ENCODE data around the gene FYCO1.

Gene FYCO1

DNA sequence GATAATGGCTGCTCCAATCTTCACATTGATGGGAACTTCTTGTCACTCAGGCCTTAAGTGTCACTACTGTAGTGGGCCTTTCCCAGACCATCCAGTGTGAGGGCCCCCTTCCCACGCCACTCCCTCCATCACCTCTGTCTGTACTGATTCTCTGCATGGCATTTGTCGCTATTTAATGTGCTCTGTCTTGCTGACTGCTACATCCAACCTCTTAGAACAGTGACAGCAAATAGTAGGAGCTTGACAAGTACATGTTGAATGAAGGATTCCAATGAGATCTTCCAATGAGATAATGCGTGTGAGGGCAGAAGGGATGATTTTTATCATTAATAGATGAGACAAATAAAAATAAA is 114.9 kb downstream of the FYCO1 start:
- no peak for DNase-seq

- DNase-seq: no peak
These were observed 117.5 kb downstream of the FYCO1 start for GRCh38 chr3:45878124-45878523.

DNA sequence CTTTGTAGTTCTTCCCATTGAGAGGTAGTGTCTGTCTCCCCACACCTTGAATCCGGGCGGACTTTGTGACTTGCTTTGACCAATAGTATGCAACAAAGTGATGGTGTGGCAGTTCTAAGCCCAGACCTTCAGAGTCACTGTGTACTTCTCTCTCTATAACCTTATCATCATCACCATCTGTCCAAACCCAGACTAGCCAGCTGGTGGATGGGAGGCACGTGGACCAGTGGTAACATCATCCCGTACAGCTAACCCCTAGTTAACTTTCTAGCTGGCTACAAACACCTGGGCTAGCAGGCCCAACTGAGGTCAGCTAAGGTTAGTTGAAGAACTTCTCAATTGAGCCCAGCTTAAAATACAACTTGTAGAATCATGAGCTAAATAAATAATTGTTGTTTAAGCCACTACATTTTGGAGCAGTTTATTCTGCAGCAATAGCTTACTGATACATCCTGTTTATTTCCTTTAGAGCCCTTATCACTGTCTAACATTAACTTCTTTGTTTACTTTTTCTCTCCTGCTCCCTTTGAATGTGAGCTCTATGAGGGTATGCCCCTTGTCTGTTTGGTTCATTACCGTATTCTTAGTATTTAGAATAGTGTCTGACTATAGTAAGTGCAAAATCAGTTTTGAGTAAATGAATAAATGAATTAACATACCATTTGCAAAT is 120.8 kb downstream of the FYCO1 start:
- no peak for DNase-seq

DNA sequence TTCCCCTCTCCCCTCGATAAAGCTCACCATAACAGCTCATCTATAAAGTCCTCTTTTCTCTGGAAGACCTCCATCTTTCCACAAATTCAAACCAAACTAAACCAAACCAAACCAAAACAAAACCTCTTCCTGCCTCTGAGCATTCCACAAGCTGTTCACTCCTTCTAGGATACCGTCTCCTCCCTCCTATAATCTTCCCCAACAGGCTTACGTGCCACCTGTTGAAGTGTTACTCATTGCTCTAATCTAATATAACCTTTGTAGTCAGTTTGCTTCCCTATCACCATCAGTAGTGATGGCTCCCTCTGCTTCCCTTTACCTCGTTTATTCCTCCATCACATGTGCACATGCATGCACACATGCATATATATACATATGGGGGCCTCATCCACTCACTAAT is 122.0 kb downstream of the FYCO1 start:
- DNase-seq: no peak

GRCh38 chr3:45873036-45873435 is 122.6 kb downstream of the FYCO1 start:
- DNase-seq: no peak

GRCh38 chr3:45872569-45872968 is 123.1 kb downstream of the FYCO1 start:
- no peak for DNase-seq

DNA sequence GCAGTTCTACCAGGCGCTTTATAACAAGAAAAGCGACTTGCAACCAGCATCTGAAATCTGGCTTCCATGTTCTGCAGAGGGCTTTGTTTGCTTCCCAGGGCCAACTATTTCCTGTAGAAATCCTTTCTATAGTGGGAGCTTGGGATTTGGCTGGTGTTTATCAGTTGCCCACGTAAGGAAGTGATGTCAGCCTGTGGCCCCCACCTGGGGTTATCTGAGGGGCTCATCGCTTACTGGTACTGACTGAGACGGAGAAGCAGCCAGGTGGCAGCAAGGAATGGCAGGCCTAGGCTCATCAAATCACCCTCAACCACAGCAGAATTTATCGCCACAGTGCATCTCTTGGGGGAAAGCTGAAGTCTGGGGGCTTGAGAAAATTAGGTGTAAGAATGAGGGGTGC is 123.8 kb downstream of the FYCO1 start:
- DNase-seq: no peak

DNA sequence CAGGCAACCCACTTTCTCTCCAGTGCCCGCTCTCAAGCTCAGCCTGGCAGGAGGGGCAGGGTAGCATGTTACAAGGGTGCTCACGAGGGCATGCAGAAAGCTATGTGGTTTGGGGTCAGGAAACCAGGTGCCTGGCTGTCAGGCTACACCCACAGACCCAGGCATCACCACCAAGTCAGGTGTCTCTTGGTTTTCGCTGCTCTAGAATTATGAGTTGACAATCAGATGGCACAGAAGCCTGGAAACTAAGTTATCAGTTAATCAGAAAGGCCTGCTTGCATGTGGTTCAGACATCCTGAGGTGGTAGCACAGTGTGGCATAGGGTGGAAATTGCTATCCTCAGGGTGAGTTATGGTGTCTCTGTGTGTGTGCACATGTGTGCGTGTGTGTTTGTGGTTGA is 125.5 kb downstream of the FYCO1 start:
- peak; percentile 13 for DNase-seq

DNA sequence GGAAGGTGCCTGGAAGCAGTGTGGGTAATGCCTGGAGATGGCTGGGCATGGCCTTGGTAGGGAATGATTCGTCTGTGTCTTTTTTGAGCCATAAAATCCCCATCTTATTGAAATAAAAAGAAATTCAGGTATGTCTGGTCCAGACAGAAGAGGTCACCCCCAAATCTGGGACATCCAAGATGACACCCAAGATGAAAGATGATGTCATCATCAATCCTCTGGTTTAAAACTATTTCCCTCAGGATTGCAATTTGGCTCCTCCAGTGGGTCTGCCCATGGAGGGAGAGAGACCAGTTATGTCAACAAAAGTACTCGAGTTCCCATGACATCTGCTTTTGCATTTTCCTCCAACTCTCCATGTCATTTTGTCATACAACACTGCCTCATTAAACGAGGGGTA is 126.0 kb downstream of the FYCO1 start:
- DNase-seq: no peak

DNA sequence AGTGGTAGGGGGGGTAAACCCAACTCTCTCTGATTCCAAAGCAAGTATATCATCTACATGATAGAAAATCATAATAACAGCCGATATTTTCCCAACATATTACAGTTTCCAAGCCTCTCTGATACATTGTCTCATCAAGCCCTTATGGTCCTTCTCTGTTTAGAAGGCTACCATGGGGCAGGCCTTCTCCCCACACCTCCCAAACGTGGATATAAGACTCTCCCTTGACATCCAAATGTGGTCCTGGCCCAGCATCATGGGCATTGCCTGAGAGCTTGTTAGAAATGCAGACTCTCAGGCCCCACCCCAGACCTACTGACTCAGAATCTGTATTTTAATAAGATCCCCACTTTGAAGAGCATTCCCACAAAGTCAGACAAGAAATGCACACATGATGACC is 127.0 kb downstream of the FYCO1 start:
- DNase-seq: no peak

GRCh38 chr3:45868213-45868612 is 127.4 kb downstream of the FYCO1 start:
- no peak for DNase-seq

Measured in stimulated activated CD4-positive, alpha-beta T cell treated with anti-CD3 and anti-CD28 coated beads, Interleukin-12 subunit alpha, Interleukin-12 subunit beta, amount 100 ng/mL, for 4 hours (primary cell).